HepG2 (cell line): ENCODE data around the gene ZBTB48. TPM values are rescaled to one million over a fixed set of nuclear protein-coding genes. Genes with fewer than 3 reads are reported as not detected.

Experiments
- ARNT ChIP-seq: fragments of 450-650 bp; IDR thresholded peaks from 2 replicates; pipeline ENCODE4 v1.6.1; 2017
- BHLHE40 ChIP-seq: IDR thresholded peaks from 2 replicates; pipeline ENCODE4 v1.6.1; 2011; ENCODE audit warnings: low read length, improper control_type of control experiment
- DNMT3B ChIP-seq: conservative IDR thresholded peaks from 2 replicates; pipeline ENCODE4 v1.6.1; 2016; ENCODE audit warnings: missing biosample characterization, control low read depth
- ETV6 ChIP-seq: sonication (generic); formaldehyde crosslinking; conservative IDR thresholded peaks from 2 replicates; pipeline ENCODE4 v1.4.0; 2020; ENCODE audit warnings: missing genetic modification reagents
- NPAS2 ChIP-seq: sonication (generic); formaldehyde crosslinking; IDR thresholded peaks from 2 replicates; pipeline ENCODE4 v1.8.0; 2022; ENCODE audit warnings: mild to moderate bottlenecking, missing genetic modification reagents, borderline replicate concordance
- PITX1 ChIP-seq: sonication (generic); formaldehyde crosslinking; IDR thresholded peaks from 2 replicates; pipeline ENCODE4 v1.5.1; 2020; ENCODE audit warnings: mild to moderate bottlenecking, missing genetic modification reagents
- RAD51 ChIP-seq: fragments of 450-650 bp; IDR thresholded peaks from 2 replicates; pipeline ENCODE4 v1.6.1; 2016; ENCODE audit warnings: borderline replicate concordance
- SAP130 ChIP-seq: IDR thresholded peaks from 2 replicates; pipeline ENCODE4 v1.6.1; 2016; ENCODE audit warnings: low read depth
- ZC3H4 ChIP-seq: sonication (generic); formaldehyde crosslinking; IDR thresholded peaks from 2 replicates; pipeline ENCODE4 v1.4.0; 2020; ENCODE audit warnings: missing genetic modification reagents, borderline replicate concordance
- ZFP36L2 ChIP-seq: sonication (generic); formaldehyde crosslinking; IDR thresholded peaks from 2 replicates; pipeline ENCODE4 v1.4.0; 2020; ENCODE audit warnings: missing genetic modification reagents
- ZNF17 ChIP-seq: sonication (generic); formaldehyde crosslinking; IDR thresholded peaks from 2 replicates; pipeline ENCODE4 v1.5.0; 2020; ENCODE audit warnings: mild to moderate bottlenecking, missing genetic modification reagents
- ZNF256 ChIP-seq: sonication (generic); formaldehyde crosslinking; conservative IDR thresholded peaks from 2 replicates; pipeline ENCODE4 v1.4.0; 2020; ENCODE audit warnings: missing genetic modification reagents
- ZNF552 ChIP-seq: sonication (generic); formaldehyde crosslinking; IDR thresholded peaks from 2 replicates; pipeline ENCODE4 v1.9.0; 2022; ENCODE audit warnings: missing genetic modification reagents, mild to moderate bottlenecking, borderline replicate concordance
- ZNF563 ChIP-seq: sonication (generic); formaldehyde crosslinking; IDR thresholded peaks from 2 replicates; pipeline ENCODE4 v1.8.0; 2022; ENCODE audit warnings: mild to moderate bottlenecking, moderate library complexity, missing genetic modification reagents
- ZNF768 ChIP-seq: sonication (generic); formaldehyde crosslinking; IDR thresholded peaks from 2 replicates; pipeline ENCODE4 v1.4.0; 2020; ENCODE audit warnings: missing genetic modification reagents
- ZSCAN20 ChIP-seq: sonication (generic); formaldehyde crosslinking; IDR thresholded peaks from 2 replicates; pipeline ENCODE4 v1.4.0; 2020; ENCODE audit warnings: missing genetic modification reagents, mild to moderate bottlenecking, borderline replicate concordance
- polyA plus RNA-seq, 8 experiments: library from polyadenylated mRNA; depleted of rRNA in 3 of 8; stranded (reverse) in 7 of 8; unstranded in 1 of 8; fragments of >200 nt; fragmentation: Illumina TruSeq in 4 of 8; extraction: Trizol in 4 of 8; gene quantifications; 2 replicates each; pipeline versions ENCODE4 v1.2.1 to v1.2.3, GENCODE V29; 2011 to 2016; ENCODE audit warnings: low read depth in 4 of 8, missing spikeins in 1 of 8, mixed read lengths in 1 of 8; ENCODE audit not compliant: insufficient read depth in 1 of 8
- total RNA-seq, 5 experiments: library from RNA; depleted of rRNA; stranded (reverse); fragments of >200 nt; fragmentation: Illumina TruSeq; extraction: Trizol; gene quantifications; 2 replicates each; pipeline ENCODE4 v1.2.3, GENCODE V29; 2016; ENCODE audit warnings: low read depth in 1 of 5
- TF ChIP-seq, protein P1 (sequence below): sonication (generic); formaldehyde crosslinking; IDR thresholded peaks from 2 replicates; pipeline ENCODE4 v1.4.0; 2020; ENCODE audit warnings: missing genetic modification reagents, borderline replicate concordance
- TF ChIP-seq, protein P2 (sequence below): sonication (generic); formaldehyde crosslinking; IDR thresholded peaks from 2 replicates; pipeline ENCODE4 v1.4.0; 2020; ENCODE audit warnings: low read depth, mild to moderate bottlenecking, missing genetic modification reagents
- TF ChIP-seq, protein P3 (sequence below): sonication (generic); formaldehyde crosslinking; IDR thresholded peaks from 2 replicates; pipeline ENCODE4 v1.4.0; 2020; ENCODE audit warnings: missing genetic modification reagents, low read depth, mild to moderate bottlenecking, borderline replicate concordance
- TF ChIP-seq, protein P4 (sequence below): sonication (generic); formaldehyde crosslinking; IDR thresholded peaks from 2 replicates; pipeline ENCODE4 v1.9.0; 2022; ENCODE audit warnings: missing genetic modification reagents, mild to moderate bottlenecking, borderline replicate concordance
- TF ChIP-seq, protein P5 (sequence below): sonication (generic); formaldehyde crosslinking; conservative IDR thresholded peaks from 2 replicates; pipeline ENCODE4 v1.8.0; 2022; ENCODE audit warnings: low read depth, missing genetic modification reagents

Gene ZBTB48
- total and polyA plus RNA-seq, 2 of the 13 experiments (the other 11 are each of a cell fraction or from before 2014, with no cell fraction given), result 13.0 to 17.1 TPM

DNA sequence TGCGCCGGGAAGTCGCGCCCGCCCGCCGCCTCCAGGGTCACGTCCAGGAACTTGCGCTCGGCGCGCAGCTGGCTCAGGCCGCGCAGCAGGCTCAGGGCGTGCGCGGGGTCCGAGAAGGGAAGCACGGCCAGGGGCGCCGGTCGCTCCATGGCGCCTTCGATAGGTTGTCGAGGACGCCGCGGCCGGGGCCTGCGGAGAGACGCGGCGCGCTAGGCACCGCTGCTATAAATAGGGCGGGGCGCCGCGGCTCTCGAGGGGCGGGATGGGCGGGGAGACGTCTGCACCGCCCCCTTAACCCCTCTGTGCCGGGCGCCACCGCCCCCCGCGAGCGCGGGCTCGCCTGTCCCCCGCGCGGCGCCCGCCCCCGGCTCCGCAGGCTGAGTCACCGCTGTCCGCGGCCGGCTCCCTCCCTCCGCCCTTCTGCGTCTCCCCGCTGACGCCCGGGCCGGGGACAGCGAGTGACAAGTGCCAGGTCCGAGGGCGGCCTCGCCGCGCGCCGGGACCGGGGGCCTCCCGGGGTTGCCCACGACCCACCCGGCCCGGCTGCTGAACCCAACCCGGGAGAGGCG lies 23.0 kb downstream of the ZBTB48 start, which contains the start of gene KLHL21 (continued):
- TF ChIP-seq, protein P1, sequence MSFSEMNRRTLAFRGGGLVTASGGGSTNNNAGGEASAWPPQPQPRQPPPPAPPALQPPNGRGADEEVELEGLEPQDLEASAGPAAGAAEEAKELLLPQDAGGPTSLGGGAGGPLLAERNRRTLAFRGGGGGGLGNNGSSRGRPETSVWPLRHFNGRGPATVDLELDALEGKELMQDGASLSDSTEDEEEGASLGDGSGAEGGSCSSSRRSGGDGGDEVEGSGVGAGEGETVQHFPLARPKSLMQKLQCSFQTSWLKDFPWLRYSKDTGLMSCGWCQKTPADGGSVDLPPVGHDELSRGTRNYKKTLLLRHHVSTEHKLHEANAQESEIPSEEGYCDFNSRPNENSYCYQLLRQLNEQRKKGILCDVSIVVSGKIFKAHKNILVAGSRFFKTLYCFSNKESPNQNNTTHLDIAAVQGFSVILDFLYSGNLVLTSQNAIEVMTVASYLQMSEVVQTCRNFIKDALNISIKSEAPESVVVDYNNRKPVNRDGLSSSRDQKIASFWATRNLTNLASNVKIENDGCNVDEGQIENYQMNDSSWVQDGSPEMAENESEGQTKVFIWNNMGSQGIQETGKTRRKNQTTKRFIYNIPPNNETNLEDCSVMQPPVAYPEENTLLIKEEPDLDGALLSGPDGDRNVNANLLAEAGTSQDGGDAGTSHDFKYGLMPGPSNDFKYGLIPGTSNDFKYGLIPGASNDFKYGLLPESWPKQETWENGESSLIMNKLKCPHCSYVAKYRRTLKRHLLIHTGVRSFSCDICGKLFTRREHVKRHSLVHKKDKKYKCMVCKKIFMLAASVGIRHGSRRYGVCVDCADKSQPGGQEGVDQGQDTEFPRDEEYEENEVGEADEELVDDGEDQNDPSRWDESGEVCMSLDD (CRISPR knock-in tag), result no peak
- TF ChIP-seq ZNF563 (CRISPR knock-in tag) (peak; percentile 64; the same call in 1 of the 2 replicates), RAD51 (no peak), SAP130 (CRISPR knock-in tag) (peak; percentile 70), ZC3H4 (CRISPR knock-in tag) (no peak), ZSCAN20 (CRISPR knock-in tag) (no peak; the same call in 1 of the 2 replicates), ZNF256 (no peak), ARNT (no peak), ZFP36L2 (no peak), NPAS2 (no peak), DNMT3B (CRISPR knock-in tag) (no peak), ZNF17 (CRISPR knock-in tag) (no peak), ETV6 (CRISPR knock-in tag) (no peak), BHLHE40 (no peak), PITX1 (CRISPR knock-in tag) (no peak), ZNF552 (no peak), ZNF768 (CRISPR knock-in tag) (no peak; the same call in 1 of the 2 replicates)
- TF ChIP-seq, protein P2, sequence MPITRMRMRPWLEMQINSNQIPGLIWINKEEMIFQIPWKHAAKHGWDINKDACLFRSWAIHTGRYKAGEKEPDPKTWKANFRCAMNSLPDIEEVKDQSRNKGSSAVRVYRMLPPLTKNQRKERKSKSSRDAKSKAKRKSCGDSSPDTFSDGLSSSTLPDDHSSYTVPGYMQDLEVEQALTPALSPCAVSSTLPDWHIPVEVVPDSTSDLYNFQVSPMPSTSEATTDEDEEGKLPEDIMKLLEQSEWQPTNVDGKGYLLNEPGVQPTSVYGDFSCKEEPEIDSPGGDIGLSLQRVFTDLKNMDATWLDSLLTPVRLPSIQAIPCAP (CRISPR knock-in tag), result no peak
- TF ChIP-seq, protein P3, sequence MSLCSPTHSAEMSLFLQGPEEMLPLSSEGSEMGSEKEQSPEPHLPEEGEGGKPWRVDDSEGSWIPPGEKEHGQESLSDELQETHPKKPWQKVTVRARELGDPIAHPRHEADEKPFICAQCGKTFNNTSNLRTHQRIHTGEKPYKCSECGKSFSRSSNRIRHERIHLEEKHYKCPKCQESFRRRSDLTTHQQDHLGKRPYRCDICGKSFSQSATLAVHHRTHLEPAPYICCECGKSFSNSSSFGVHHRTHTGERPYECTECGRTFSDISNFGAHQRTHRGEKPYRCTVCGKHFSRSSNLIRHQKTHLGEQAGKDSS (CRISPR knock-in tag), result no peak
- TF ChIP-seq, protein P4, sequence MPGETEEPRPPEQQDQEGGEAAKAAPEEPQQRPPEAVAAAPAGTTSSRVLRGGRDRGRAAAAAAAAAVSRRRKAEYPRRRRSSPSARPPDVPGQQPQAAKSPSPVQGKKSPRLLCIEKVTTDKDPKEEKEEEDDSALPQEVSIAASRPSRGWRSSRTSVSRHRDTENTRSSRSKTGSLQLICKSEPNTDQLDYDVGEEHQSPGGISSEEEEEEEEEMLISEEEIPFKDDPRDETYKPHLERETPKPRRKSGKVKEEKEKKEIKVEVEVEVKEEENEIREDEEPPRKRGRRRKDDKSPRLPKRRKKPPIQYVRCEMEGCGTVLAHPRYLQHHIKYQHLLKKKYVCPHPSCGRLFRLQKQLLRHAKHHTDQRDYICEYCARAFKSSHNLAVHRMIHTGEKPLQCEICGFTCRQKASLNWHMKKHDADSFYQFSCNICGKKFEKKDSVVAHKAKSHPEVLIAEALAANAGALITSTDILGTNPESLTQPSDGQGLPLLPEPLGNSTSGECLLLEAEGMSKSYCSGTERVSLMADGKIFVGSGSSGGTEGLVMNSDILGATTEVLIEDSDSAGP (CRISPR knock-in tag), result no peak; the same call in 1 of the 2 replicates
- TF ChIP-seq, protein P5, sequence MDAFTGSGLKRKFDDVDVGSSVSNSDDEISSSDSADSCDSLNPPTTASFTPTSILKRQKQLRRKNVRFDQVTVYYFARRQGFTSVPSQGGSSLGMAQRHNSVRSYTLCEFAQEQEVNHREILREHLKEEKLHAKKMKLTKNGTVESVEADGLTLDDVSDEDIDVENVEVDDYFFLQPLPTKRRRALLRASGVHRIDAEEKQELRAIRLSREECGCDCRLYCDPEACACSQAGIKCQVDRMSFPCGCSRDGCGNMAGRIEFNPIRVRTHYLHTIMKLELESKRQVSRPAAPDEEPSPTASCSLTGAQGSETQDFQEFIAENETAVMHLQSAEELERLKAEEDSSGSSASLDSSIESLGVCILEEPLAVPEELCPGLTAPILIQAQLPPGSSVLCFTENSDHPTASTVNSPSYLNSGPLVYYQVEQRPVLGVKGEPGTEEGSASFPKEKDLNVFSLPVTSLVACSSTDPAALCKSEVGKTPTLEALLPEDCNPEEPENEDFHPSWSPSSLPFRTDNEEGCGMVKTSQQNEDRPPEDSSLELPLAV (CRISPR knock-in tag), result no peak
